ENCODE measurements around the gene CSMD2. TPM values are rescaled to one million over a fixed set of nuclear protein-coding genes. Genes with fewer than 3 reads are reported as not detected.

The CSMD2 gene
- total and polyA plus RNA-seq, 2 of the 4 experiments (the other 2 are of a cell fraction): under 0.01 to 0.36 TPM

GRCh38 chr1:33820804-33821203 is 344.2 kb downstream of the CSMD2 start:
- no peak overlapping the region for H3K18ac ChIP-seq (ENCODE audit: low read depth, low read length)
- no peak overlapping the region for H4K91ac ChIP-seq (ENCODE audit: insufficient read depth, low read depth, low read length)
- H2BK120ac ChIP-seq (ENCODE audit: low read depth, low read length): no peak overlapping the region
- dilution Hi-C loops (cut with HindIII; ENCODE audit: low sequenced_read_pairs, unreplicated experiment) (no loop called here), in situ Hi-C loops (cut with MboI; ENCODE audit: low sequenced_read_pairs) (no loop called here), intact Hi-C loops (cut with micrococcal nuclease) (no loop called here)
- H3K23ac ChIP-seq (ENCODE audit: low read depth, low read length): no peak overlapping the region
- H2BK20ac ChIP-seq (ENCODE audit: low read depth, low read length): no peak overlapping the region
- no peak overlapping the region for H3K4me2 ChIP-seq (ENCODE audit: low read depth, low read length)
- H2AK5ac ChIP-seq (ENCODE audit: low read depth, low read length): no peak overlapping the region
- H3K9me1 ChIP-seq (ENCODE audit: insufficient read depth, low read length): no peaks in the 10 kb centered on the region
- H3K4me1 ChIP-seq (ENCODE audit: control insufficient read depth, insufficient read depth, low read length): no peaks in the 10 kb centered on the region
- H3K14ac ChIP-seq (replicated peaks; ENCODE audit: low read depth, low read length): no peak overlapping the region
- H3K36me3 ChIP-seq (ENCODE audit: control insufficient read depth, insufficient read depth, low read length): no peaks in the 10 kb centered on the region
- H4K20me1 ChIP-seq (ENCODE audit: insufficient read depth, low read length): no peaks in the 10 kb centered on the region
- no peak overlapping the region for H3K4ac ChIP-seq (ENCODE audit: low read depth, low read length)
- H3K27ac ChIP-seq (ENCODE audit: insufficient read depth, low read length): no peak overlapping the region
- H4K8ac ChIP-seq (ENCODE audit: low read depth in 2 of 2, low read length in 2 of 2): no peak overlapping the region
- no peak for TF ChIP-seq POLR2A (IDR thresholded peaks at IDR 0.05; ENCODE audit: low read depth, low read length)
- TF ChIP-seq NFE2L2 (IDR thresholded peaks at IDR 0.05; ENCODE audit: low read depth, low read length): no peak
- no peak for TF ChIP-seq CHD1 (IDR thresholded peaks at IDR 0.05; ENCODE audit: low read depth, low read length)
- TF ChIP-seq CEBPB (IDR thresholded peaks at IDR 0.05; ENCODE audit: low read depth, low read length): no peak
- TF ChIP-seq SMC3 (IDR thresholded peaks at IDR 0.05; ENCODE audit: low read depth, low read length): no peak
- TF ChIP-seq BHLHE40 (IDR thresholded peaks at IDR 0.05; ENCODE audit: low read depth, low read length): no peak
- no peak for TF ChIP-seq ELK1 (IDR thresholded peaks at IDR 0.05; ENCODE audit: borderline replicate concordance, low read depth, low read length)
- TF ChIP-seq RFX5 (IDR thresholded peaks at IDR 0.05; ENCODE audit: low read depth, low read length): no peak
- TF ChIP-seq CTCF (conservative IDR thresholded peaks at IDR 0.05; ENCODE audit: low read depth, low read length): no peak
- TF ChIP-seq USF2 (IDR thresholded peaks at IDR 0.05; ENCODE audit: low read depth, low read length): no peak
- no peak for TF ChIP-seq MXI1 (IDR thresholded peaks at IDR 0.05; ENCODE audit: borderline replicate concordance, low read depth, low read length)
- no peak for TF ChIP-seq RAD21 (IDR thresholded peaks at IDR 0.05; ENCODE audit: low read length)
- TF ChIP-seq FOS (IDR thresholded peaks at IDR 0.05; ENCODE audit: low read depth, low read length): no peak
- no peak for TF ChIP-seq MAZ (IDR thresholded peaks at IDR 0.05; ENCODE audit: borderline replicate concordance, low read depth, low read length)
- no peak for TF ChIP-seq MAFK (IDR thresholded peaks at IDR 0.05; ENCODE audit: low read depth, low read length)
- TF ChIP-seq RCOR1 (IDR thresholded peaks at IDR 0.05; ENCODE audit: insufficient replicate concordance, low read length): no peak
- no TSS peak for BruUV-seq (replicated peaks)
- ChIA-PET CTCF (no interaction called here), POLR2A (ENCODE audit: unreplicated experiment) (no interaction called here)
- H3K4me3 ChIP-seq (ENCODE audit: insufficient read depth, low read depth, low read length): no peak overlapping the region
- WGBS, 2 experiments (ENCODE audit: extremely low coverage in 2 of 2, insufficient read length in 1 of 2): no CpG with 5 or more reads among the region's 5 CpGs
- ATAC-seq (ENCODE audit: low read depth): no peak
- H2BK15ac ChIP-seq (ENCODE audit: low read depth, low read length): no peak overlapping the region
- H3K9me3 ChIP-seq (ENCODE audit: control insufficient read depth, insufficient read depth, low read length): peaks cover 38% of the 10 kb centered on the region
- H3K79me1 ChIP-seq (ENCODE audit: low read depth in 1 of 2, low read length in 2 of 2): no peaks in the 10 kb centered on the region
- no peak overlapping the region for H3K56ac ChIP-seq (ENCODE audit: extremely low read depth, insufficient read depth, low read length)
- no peak overlapping the region for H2AK9ac ChIP-seq (replicated peaks; ENCODE audit: low read depth, low read length, poor library complexity)
- H3K9ac ChIP-seq (ENCODE audit: low read depth, low read length): no peak overlapping the region
- H2AFZ ChIP-seq (replicated peaks; ENCODE audit: low read length, poor library complexity): no peak overlapping the region
- DNase-seq: no peak
- no peaks in the 10 kb centered on the region for H3K27me3 ChIP-seq (ENCODE audit: control insufficient read depth, insufficient read depth, low read length)
- no peak overlapping the region for H2BK5ac ChIP-seq (ENCODE audit: low read depth, low read length, poor library complexity, severe bottlenecking)
- H4K5ac ChIP-seq (ENCODE audit: low read depth, low read length): no peak overlapping the region
